Endometrium (tissue), 2 donors: ENCODE measurements around the gene MAGEB1.

ENCODE experiments used
- FAIRE-seq: peaks from 2 replicates; lab custom pipeline; 2012; peaks lifted over from hg19 to GRCh38; lab: Jason Lieb, UNC
- donor health status: control.
- donor health status: control.

Gene MAGEB1

DNA sequence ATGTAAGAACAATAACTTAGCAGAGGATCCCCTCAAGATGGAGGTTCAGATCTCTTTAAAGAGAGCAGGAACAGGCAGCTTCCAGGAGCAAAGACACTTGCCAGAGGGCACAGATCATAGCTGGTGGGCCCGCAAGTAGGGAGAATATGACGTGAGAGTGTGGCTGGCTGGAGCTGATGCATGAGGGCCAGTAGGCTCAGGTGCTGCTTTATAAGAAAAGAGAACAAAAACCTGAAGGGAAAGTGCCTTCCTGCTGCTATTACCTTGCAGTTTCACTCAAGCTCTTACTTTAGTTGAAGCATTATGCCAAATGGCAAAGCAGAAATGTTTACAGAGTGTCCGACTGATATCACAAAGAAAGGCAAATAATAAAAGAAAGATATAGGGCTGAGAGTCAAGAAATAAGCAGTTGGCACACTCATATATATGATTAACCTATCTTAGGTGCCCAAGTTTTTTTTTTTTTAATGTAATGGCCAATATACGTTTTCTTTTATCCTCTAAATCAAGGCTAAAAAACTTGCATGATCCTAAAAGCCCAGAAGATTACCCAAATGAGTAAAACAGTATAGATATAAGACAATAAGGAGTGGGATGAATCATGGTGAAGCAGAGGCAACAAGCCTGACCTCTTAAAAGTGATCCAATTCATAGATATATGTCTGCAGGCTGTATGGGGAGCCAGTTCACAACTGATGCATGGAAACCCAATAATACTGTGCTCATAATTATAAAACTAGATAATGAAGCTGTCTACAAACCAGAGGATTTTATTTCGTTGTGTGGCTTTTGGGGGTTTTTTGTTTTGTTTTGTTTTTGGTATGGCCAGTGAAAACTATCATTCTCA lies 49.7 kb downstream of the MAGEB1 start:
- FAIRE-seq: no peak

DNA sequence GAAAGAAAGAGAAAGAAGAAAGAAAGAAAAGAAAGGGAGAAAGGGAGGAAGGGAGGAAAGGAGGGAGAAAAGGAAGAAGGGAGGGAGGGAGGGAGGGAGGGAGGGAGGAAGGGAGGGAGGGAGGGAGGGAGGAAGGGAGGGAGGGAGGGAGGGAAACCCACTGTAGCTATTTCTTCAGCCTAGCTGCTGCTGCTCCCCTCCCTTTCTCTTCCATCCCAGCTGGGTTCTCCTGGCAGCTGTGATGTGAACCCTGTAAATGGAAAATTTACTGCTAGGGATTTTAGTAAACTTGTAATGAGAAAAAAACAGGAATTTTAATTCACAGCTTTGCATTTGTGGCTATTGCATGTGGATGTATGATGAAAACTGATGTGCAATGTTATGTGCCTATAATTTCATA lies 54.3 kb downstream of the MAGEB1 start:
- FAIRE-seq: no peak
